HG02610 (cell line): ENCODE data around the gene C4orf51.

Source experiments
- ATAC-seq: cut with Tn5 transposase; IDR thresholded peaks from one replicate; pipeline ENCODE4 v1.9.1; 2021; ENCODE audit warnings: mild to moderate bottlenecking, moderate library complexity; ENCODE audit not compliant: unreplicated experiment

C4orf51 gene

DNA sequence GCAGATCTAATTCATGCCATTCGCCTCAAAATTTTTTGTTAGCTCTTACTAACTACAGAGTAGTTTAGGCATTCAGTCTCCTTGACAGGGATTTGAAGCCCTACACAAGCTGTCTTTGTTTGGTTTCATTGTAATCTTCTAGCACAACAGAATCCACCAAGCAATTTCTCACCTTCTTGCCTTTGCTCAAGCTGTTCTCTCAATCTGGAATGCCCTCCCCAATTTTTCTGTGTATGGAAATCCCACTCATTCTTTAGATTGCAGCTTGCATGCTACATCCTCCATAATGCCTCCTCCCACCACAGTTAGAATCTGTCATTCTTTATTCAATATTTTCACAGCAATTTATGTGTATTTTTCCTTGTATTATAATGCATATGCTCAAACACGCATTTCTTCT is 63.7 kb downstream of the C4orf51 start:
- ATAC-seq, result no peak

DNA sequence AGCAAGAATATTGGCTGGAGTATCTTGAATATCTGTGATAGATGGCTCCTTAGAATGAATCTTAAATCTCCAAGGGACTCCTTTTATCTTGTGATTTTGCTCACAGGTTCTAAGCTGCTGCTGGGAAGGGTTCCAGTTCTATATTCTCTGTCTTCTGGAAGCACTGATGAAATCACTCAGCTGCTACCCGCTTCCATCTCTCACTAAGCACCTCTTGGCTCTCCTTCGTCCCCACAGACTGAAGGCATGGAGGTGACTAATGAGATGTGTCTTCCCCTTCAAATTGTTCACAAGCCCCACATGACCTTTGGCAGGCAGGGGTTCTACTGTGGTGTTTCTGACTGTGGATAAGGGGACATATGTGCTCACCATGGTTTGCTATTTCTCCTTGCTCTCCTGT is 75.9 kb downstream of the C4orf51 start:
- ATAC-seq, result no peak

DNA sequence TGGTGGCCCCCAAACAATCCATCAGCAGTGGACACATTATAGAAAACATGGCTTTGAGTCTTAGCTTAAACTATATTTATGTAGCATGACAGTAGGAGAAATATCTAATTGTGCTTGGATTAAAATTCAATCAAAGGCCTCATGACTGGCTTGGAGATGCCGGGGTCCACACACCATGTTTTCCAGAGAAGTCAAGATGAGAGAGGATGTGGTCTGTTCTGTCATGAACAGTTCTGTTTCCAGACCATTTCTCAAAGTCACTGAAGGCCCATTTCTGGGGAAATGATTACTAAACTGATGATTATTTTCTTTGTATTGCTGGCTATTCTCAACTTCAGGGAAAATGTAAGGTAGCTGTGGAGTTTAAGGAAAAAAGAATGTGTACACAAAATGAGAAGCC is 76.3 kb downstream of the C4orf51 start:
- ATAC-seq, result no peak

DNA sequence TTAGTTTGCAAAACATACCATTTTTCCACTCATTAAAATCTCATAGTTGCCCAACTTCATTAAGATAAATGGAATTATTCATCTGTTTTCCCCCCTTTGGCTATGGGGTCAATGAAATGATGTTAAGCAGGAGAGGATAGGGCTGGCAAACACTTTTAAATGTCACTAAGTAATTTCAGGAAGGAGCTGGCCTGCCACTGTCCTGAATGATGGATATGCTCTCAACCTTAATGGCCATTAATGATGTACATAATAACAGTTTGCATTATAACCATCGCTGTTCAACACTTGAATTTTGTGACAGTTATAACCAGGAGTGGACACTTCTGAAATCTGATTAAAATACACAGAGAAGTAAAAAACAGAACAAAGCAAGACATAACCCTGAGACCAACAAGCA is 77.2 kb downstream of the C4orf51 start:
- ATAC-seq, result no peak

DNA sequence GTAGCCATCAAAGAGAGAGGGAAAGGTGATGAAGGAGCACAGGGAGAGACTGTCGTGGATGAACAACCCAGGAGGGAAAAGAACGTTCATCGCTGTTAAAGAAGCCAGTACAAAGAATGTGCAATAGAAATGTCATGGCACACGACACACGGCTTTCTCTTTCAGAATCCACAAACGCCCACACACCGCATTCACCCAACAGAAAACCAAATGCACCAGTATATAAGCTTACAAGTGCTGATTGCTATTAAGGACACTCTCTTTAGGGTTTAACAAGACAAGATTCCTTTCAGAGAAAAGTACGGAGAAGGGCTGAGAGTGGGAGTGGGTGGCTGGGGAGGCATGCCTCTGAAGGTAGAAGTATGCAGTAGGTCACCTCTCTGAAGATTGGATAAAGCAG is 80.2 kb downstream of the C4orf51 start:
- no peak for ATAC-seq

DNA sequence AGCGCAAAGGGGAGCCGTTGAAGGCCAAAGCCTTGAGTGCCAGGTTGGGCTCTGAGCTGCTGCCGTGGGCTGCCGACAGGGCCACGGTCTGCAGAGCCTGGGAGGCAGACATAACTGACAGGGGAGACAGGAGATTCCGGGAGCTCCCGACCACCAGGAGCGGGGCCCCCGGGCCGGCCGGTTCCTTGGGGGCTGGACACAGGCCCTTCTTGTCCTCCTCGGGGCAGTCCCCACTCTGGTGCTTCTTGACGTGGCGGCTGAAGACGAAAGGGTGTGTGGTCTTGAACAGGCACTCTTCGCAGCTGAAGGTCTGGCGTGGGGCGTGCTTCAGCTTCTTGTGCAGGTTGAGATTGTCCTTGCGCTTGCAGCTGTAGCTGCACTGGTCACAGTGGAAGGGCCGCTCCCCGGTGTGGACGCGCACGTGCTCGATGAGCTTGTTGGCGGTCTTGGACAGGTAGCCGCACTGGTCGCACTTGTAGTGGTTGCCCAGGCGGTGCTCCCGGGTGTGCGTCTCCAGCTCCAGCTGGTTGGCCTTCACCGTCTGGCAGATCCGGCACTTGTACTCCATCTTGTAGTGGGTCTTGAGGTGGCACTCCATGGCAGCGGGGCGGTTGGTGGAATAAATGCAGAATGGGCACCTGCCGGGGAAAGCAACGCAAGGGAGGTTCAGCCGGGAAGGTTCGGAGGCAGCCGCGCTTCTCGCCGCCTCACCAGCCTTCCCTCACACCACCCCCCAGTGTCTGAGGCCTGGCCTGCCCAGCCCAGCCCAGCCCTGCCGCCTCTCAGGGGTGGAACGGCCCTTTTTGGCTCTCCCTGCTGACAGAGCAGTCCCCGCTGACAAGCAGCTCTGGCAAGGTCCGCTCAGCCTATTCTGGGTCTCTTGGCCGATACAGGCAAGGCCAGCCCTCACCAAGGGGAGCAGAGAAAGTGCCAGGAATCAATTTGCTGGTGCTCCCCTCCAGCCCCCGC is 81.3 kb downstream of the C4orf51 start:
- no peak for ATAC-seq

DNA sequence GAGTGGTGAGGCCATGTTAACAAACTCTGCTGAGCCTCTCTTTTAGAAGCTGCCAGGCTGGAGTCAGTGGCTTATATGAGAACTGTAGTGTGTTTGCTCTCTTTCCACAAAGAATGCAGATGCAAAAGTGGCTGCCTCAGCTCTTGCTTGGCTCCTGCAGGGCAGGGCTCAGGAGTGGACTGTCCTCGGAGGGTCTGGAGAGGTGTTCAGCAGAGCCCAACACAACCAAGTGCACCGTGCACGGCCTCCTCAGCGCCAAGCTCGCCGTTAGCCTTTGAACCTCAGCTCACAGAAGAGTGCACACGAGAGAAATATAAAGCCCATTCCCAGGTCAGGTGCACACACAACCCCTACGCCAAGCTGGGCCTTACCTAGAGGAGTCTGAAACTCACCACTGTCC is 82.8 kb downstream of the C4orf51 start:
- ATAC-seq, result no peak

DNA sequence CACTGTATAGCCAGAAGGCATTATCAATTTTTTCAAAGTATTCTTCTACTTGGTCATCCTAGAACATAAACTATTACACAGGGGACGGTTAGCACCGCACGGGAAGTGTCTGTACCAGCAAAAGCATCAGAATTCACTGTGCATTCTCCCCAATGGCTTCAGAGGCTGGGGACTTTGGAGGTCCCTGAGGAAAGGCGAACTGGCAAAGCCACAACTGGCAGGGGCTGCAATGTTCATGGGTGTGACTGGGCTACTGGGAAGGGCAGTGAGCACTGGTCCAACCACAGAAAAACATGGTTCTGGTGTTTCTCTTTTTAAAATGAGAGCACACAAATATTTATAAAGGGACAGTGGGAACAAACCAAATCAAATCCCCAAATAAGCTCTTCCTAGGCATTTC is 83.5 kb downstream of the C4orf51 start:
- no peak for ATAC-seq

DNA sequence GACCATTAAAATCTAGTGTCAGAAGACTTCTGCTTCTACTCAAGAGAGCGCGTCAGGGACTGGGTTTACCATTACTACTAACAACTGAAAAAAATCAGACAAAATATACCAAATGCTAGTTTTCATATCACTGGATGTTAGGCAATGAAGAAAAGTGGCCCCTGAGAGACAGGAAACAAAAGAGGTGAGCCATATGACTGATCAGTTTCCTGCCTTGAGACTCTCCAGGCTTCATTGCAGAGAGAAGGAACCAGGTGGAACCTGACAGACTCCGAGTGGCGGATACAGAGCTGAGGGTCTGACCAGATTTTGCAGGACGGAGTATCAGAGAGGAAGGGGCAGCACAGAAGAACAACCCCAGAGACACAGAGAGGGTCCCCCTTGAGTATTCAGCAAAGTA is 86.3 kb downstream of the C4orf51 start:
- peak; percentile 79 for ATAC-seq

DNA sequence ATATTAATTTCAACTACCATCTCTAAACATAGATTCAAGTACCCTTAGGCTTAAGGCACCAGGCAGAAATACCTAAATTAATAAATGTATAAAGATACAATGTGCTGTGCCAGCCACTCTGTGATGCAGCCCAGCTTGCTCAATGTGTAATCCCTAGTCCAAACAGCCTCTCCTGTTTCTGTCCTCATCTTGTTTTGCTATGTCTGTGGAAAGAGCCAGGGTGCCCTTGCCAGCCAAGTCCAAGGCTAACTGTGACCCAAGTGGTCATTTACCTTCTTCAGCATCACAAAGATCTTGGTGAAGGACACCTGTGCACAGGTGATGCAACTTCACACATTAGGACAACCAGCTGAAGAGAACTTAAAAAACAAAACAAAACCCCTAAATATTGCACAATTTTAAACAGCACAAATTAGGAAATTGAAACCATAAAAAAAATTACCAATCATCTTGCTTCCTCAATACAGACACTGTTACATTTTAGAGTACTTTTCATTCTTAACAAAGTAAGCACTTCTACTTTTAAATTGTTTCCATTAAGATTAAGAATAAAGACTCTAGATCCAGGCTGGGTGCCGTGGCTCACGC is 89.6 kb downstream of the C4orf51 start:
- ATAC-seq, result no peak

DNA sequence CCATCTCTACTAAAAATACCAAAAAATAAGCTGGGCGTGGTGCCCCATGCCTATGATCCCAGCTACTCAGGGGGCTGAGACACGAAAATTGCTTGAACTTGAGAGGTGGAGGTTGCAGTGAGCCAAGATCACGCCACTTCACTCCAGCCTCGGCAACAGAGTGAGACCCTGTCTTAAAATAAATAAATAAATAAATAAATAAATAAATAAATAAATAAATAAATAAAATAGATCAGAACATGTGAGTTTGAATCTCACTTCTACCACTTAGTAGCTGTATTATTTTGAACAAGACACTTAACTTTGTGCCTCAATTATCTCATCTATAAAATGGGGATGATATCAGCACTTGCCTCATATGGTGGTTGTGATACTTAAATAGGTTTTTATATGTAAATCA is 90.2 kb downstream of the C4orf51 start:
- ATAC-seq, result no peak

DNA sequence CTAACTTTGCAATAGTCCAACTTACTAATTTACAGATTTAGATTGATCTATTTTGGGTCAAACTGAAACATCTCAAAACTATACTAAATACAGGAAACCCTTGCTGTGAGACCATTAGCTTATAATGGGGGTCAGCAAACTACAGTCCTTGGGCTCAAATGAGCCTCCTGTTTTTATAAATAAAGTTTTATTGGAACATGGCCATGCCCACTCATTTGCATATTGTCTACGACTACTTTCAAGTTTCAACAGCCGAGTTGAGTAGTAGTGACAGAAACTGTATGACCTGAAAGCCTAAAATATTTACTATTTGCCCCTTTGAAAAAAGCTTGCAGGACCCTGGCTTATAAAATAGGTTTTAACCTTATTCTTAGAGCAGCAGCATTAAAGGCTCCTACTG is 92.4 kb downstream of the C4orf51 start:
- no peak for ATAC-seq

DNA sequence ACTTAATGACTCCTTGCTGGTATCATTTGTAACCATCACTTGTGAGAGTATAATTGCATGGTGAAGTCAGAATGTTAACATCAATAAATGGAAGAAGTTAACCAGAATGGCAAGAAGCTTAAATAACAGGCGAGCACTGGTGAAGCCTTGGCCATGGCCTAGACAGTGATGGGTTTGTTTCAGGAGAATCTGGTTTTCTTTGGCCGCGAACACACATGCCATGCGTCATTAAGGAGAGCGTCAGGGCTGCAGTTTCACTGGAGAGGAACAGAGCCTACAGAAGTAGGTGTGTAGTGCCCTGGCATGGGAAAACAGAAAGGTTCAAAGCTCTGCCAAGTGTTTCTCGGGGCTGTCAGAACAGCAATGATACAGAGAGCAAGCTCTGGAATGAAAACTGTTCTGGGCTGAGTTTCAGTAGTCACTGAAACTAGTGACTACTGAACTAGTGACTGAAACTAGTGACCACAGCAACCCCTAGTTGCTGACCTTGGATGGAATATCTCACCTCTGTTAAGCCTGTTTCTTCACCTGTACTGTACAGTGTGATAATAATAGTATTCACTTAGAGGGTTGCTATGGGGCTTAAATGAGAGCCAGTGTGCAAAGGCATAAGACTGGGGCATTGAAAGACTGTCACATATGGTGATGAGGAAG is 93.8 kb downstream of the C4orf51 start:
- ATAC-seq, result peak; percentile 88

DNA sequence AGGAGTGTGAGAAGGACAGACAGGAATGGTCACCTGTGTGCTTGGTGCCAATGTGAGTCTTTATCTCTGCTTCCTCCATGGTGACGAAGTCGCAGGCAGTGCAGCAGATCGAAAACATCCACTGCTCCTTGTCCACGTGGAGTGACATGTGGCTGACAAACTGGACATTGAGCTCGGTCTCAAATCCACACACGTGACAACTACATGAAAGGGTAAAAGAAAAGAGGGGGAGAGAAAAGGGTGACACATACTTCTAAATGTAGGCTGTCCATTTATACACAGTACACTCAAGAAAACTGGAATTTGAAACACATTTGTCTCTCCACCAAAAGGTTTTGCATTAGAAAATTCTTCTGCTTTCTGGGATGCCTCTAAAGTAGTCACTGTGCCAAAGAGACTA is 94.5 kb downstream of the C4orf51 start:
- ATAC-seq, result no peak

DNA sequence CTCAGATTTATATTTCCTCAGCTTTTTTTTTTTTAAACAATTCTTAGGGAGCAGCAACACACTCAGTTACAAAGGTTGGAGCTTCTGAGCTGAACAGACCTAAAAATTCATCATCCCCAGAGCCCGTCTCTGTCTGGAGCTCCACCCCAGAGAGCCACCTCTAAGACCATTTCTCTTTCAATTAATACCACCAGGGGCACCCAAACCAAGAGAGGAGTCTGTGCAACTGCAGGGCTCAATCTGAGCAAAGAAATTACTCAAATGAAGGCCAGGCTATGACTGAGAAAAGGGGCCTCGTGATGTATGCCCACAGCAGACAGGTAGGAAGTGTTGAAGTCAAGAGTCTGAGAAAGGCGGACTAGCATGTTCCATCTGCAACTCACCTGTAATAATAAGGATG is 95.5 kb downstream of the C4orf51 start:
- no peak for ATAC-seq

DNA sequence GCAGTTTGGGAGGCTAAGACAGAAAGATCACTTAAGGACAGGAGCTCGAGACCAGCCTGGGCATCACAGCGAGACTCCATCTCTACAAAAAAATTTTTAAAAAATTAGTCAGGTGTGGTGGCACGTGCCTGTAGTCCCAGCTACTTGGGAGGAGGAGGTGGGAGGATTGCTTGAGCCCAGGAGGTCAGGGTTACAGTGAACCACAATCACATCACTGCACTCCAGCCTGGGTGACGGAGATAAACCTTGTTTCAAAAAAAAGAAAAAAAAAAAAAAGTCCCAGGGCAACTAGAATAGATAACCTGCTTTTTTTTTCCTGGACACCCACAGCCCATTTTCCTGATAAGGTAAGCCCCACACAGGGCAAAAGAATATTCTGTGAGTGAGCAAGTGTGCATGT is 96.3 kb downstream of the C4orf51 start:
- no peak for ATAC-seq

DNA sequence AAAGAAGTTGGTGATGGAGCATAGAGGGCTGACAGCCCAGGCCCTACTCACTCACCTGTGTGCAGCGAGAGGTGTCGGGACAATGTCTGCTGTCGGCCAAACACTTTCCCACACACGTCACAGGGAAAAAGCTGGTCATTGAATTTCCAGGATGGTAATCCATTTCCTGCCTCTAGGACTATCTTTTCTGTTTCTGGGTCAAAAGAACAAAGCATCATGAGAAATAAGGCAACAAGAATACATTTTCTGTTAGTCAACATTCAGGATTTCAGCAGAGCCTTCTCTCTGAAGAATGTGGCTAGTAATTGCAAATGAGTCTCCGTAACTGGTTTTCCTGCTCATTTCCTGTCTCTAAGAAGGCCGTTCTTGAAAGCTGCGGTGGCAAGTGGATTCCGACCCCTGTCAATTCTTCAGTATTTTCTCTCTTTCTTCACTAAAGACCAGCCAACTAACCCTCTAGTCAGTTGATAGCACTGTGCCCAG is 99.4 kb downstream of the C4orf51 start:
- ATAC-seq, result no peak

DNA sequence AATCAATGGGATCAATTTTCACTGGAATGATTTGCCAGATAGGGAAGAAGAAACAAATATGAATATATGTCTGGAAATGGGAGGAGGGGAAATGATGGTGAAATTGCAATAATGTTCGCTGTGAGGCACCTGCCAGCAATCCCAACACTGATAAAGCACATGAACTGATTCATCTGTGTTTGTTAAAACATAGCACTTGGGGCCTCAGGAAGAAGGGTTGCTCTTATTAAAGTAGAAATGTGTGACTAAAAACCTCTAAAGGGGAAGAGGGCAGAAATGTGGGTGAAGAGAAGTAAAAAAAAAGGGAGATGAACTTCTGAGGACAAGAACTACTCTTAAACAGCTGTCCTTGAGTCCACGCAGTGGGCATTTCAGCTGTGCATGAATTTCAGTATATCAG is 101.4 kb downstream of the C4orf51 start:
- ATAC-seq, result no peak
